Upper lobe of right lung (tissue), 1 donor: ENCODE results near the gene NLGN2. TPM values are rescaled to one million over a fixed set of nuclear protein-coding genes. Genes with fewer than 3 reads are reported as not detected.

Experiments
- ATAC-seq: fragments of 200-7000 bp; cut with Tn5 transposase; one replicate; pipeline ENCODE4 v1.9.1; 2020; ENCODE audit warnings: mild to moderate bottlenecking, moderate library complexity
- DNase-seq: peaks from one replicate; pipeline ENCODE4 v3.0.0-alpha.2; 2020
- H3K27ac ChIP-seq: fragments of 200-600 bp; one replicate; pipeline ENCODE4 v1.8.0; 2022
- H3K27me3 ChIP-seq: fragments of 200-600 bp; one replicate; pipeline ENCODE4 v1.8.0; 2022; ENCODE audit warnings: mild to moderate bottlenecking
- H3K36me3 ChIP-seq: fragments of 200-600 bp; one replicate; pipeline ENCODE4 v1.8.0; 2022
- H3K4me1 ChIP-seq: fragments of 200-600 bp; one replicate; pipeline ENCODE4 v1.8.0; 2022
- H3K4me3 ChIP-seq: fragments of 200-600 bp; one replicate; pipeline ENCODE4 v1.8.0; 2022; ENCODE audit warnings: mild to moderate bottlenecking
- H3K9me3 ChIP-seq: fragments of 200-600 bp; one replicate; pipeline ENCODE4 v1.8.0; 2022
- CTCF ChIP-seq: fragments of 200-600 bp; IDR thresholded peaks from one replicate; pipeline ENCODE4 v1.8.0; 2022; ENCODE audit warnings: antibody characterized with exemption
- intact Hi-C: fragments of 100-400 bp; cut with DNase I; formaldehyde crosslinking; loops from one replicate; pipeline ENCODE4 v1.11.0; 2022
- total RNA-seq: library from RNA; stranded (reverse); fragmentation: NEBNext Ultra II Directional; extraction: Animal tissue kit (Norgen Biotek cat#: 25700); gene quantifications from one replicate; pipeline ENCODE4 v1.2.1, GENCODE V29; 2021
- donor health status: DM: no; HTN: yes; CAD: no; lungs with severe emphysema.

The NLGN2 gene
- total RNA-seq, 1 donor from 2014 or later: 11.7 TPM

- TF ChIP-seq CTCF: no peak
- intact Hi-C loops: no loop called here
Measured at GRCh38 chr17:7408252-7408727, 645 bp downstream of the NLGN2 start.

DNA sequence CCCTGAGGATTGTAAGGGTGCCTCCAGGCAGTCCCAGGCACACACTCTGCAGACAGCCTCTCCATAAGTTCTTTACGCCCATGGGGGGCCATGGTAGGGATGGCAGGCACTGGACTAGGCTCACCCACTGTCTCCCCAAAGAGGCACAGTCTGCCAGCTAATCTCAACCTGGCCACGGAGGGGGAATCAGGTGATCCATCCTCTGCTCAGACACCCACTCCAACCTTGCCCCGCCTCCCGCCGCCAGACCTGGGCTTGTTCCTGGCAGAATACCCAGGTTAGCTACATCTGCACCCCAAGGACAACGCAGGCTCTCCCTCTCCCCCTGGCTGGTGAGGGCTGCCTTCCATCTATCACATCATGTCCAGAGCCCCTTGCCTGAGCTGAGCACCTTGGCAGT is 1.2 kb downstream of the NLGN2 start:
- no peaks in the 10 kb centered on the region for H3K36me3 ChIP-seq
- no peaks in the 10 kb centered on the region for H3K9me3 ChIP-seq
- TF ChIP-seq CTCF: no peak
- ATAC-seq: no peak
- H3K4me3 ChIP-seq: no peak overlapping the region
- no peaks in the 10 kb centered on the region for H3K27me3 ChIP-seq
- no peak overlapping the region for H3K27ac ChIP-seq
- no peak for DNase-seq
- intact Hi-C loops: no loop called here
- no peaks in the 10 kb centered on the region for H3K4me1 ChIP-seq

More at GRCh38 chr17:7408252-7408727, 645 bp downstream of the NLGN2 start:
- H3K27me3 ChIP-seq: no peaks in the 10 kb centered on the region
- no peaks in the 10 kb centered on the region for H3K9me3 ChIP-seq
- DNase-seq (no peak), ATAC-seq (no peak)
- H3K4me1 ChIP-seq: peaks cover under 1% of the 10 kb centered on the region
- no peak overlapping the region for H3K27ac ChIP-seq
- no peak overlapping the region for H3K4me3 ChIP-seq
- H3K36me3 ChIP-seq: no peaks in the 10 kb centered on the region

GRCh38 chr17:7409716-7410115 is 2.1 kb downstream of the NLGN2 start:
- ATAC-seq: no peak
- no peak for TF ChIP-seq CTCF
- Histone ChIP-seq H3K4me3 (no peak overlapping the region), H3K9me3 (no peaks in the 10 kb centered on the region), H3K27me3 (no peaks in the 10 kb centered on the region), H3K36me3 (no peaks in the 10 kb centered on the region), H3K4me1 (no peaks in the 10 kb centered on the region), H3K27ac (no peak overlapping the region)
- intact Hi-C loops: no loop called here
- no peak for DNase-seq

DNA sequence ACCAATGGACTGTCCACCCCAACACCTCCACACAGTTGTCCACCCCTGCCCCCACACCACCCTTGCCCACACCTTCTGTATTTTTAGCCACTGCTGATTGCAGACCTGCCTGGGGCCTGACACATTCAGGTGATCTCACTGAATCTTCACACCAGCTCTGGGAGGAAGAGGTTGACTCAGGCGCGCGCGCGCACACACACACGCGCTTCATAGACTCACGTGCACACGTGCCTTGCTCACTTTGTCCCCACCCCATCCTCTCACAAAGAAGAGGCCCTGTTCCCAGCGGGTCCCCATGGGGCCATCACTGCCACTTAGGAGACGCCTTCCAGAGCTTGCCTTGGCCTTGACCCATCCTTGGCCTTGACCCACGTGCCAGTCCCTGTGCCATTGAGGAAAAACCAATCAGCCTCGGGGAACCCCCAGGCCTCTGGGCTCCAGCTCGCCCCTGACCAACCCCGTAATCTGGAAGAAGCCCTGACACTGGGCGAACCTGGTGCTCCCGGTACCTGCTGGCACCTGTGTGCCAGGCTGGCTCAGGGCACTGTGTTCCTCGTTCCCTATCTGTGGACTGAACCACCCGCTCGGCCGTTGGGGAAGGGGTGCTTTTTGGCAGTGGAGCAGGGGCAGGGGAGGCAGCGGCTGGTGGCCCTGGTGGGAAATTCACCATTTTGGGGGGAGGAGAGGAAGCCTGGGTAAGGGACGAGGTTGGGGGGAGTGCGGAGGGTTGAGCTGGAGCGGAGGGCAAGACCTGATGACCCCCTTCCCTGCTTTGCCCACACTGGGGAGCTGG is 3.2 kb downstream of the NLGN2 start:
- intact Hi-C loops: no loop called here
- TF ChIP-seq CTCF: no peak
- Histone ChIP-seq H3K36me3 (no peaks in the 10 kb centered on the region), H3K4me3 (no peak overlapping the region), H3K27me3 (no peaks in the 10 kb centered on the region), H3K4me1 (no peaks in the 10 kb centered on the region), H3K9me3 (no peaks in the 10 kb centered on the region), H3K27ac (no peak overlapping the region)
- ATAC-seq (no peak), DNase-seq (no peak)

- no peak for DNase-seq
- no peaks in the 10 kb centered on the region for H3K36me3 ChIP-seq
Measured at GRCh38 chr17:7411427-7411750, 3.7 kb downstream of the NLGN2 start.

More at GRCh38 chr17:7411427-7411750, 3.7 kb downstream of the NLGN2 start:
- no peaks in the 10 kb centered on the region for H3K9me3 ChIP-seq
- no peak overlapping the region for H3K4me3 ChIP-seq
- no peak overlapping the region for H3K27ac ChIP-seq
- ATAC-seq: no peak
- intact Hi-C loops: no loop called here
- TF ChIP-seq CTCF: no peak
- H3K27me3 ChIP-seq: no peaks in the 10 kb centered on the region
- H3K4me1 ChIP-seq: no peaks in the 10 kb centered on the region
